NT2/D1 (cell line): ENCODE measurements around the gene SLC39A11.

Experiments used
- SUZ12 ChIP-seq: IDR thresholded peaks from 2 replicates; pipeline ENCODE4 v1.6.1; 2011; ENCODE audit not compliant: insufficient read length, insufficient read depth; ENCODE audit errors: extremely low read depth
- YY1 ChIP-seq: IDR thresholded peaks from 2 replicates; pipeline ENCODE4 v1.6.1; 2011; ENCODE audit not compliant: insufficient read length, insufficient read depth
- ZNF274 ChIP-seq: IDR thresholded peaks from 2 replicates; pipeline ENCODE4 v1.6.1; 2011; ENCODE audit warnings: mild to moderate bottlenecking, low read depth, low read length

DNA sequence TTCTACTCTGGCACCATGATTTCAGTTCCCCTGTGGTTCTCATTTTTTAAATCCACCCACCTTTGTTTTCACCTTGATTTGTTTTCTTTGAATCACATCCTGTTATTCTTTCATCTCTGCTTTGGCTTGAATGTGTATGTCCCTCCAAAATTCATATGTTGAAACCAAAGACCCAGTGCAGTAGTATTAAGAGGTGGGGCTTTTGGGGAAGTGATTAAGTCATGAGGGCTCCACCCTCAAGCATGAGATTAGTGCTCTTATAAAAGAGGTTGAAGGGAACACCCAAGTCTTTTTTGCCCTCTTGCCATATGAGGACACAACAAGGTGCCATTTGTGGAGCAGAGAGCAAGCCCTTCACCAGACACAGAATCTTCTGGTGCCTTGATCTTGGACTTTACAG, 382.3 kb downstream of the SLC39A11 start:
- TF ChIP-seq SUZ12 (no peak), YY1 (no peak), ZNF274 (no peak)
